ENCODE results near the gene OPN1MW3.
"Not testable (repeated sequence)": the region's sequence is repeated elsewhere in the genome, so short reads cannot be mapped to it uniquely, and the experiment has no call there.

Gene OPN1MW3
- 0 reads per million in 2 donors for total RNA-seq

DNA sequence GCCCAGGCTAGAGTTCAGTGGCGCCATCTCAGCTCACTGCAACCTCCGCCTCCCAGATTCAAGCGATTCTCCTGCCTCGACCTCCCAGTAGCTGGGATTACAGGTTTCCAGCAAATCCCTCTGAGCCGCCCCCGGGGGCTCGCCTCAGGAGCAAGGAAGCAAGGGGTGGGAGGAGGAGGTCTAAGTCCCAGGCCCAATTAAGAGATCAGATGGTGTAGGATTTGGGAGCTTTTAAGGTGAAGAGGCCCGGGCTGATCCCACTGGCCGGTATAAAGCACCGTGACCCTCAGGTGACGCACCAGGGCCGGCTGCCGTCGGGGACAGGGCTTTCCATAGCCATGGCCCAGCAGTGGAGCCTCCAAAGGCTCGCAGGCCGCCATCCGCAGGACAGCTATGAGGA lies at the start of gene OPN1MW3:
OPN1MW3 (plus strand) TSS at position 301 of the 400 bp plus-strand sequence; CDS start at position 339, 38 bp downstream.
- not testable (repeated sequence) for DNase-seq

DNA sequence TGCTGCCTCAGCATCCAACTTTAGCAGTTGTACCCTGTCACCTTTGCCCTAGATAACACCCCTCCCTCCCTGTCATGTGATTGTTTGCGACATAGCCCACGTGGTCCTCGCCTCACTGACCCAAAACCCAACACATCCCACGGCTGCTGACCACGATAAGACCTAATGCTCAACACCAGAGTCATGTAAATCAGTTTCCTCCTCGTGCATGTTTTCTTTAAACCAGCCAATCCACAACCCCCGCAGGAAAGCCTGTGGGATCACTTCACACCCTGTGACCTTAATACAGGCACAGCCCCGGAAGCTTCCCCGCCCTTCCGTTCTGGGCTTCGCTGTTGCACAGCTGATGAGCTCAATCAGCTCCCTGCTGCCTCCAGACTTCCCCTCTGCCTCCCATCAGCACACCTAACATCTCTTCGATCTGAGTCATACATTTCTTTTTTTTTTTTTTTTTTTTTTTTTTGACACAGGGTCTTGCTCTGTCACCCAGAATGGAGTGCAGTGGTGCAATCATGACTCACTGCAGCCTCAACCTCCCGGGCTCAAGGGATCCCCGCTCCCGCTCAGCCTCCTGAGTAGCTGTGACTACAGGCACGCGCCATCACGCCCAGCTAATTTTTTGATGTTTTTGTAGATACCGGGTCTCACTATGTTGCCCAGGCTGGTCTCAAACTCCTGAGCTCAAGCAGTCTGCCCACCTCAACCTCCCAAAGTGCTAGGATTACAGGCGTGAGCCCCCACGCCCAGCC lies 47.5 kb upstream of the OPN1MW3 start:
- peak in 1 of 5 experiments; percentile 0 for DNase-seq

DNA sequence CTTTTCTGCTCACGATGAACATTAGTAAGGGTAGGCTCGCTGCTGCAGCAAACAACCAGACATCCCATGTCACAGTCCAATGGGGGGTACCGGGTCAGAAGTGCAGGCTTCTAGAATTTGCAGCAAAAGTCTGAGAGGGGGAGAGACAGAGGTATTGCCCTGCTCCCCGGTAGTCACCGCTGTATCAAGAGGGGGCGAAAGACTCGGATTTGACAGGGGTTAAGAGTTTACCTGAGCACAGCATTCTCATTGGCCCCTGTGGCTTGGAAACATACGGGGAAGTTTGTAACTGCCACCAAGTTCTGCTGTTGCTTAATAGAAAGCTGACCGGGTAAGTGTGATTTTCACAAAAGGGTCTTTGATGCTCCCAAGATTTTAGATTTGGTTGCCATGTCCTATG lies 46.3 kb upstream of the OPN1MW3 start:
- not testable (repeated sequence) for DNase-seq

DNA sequence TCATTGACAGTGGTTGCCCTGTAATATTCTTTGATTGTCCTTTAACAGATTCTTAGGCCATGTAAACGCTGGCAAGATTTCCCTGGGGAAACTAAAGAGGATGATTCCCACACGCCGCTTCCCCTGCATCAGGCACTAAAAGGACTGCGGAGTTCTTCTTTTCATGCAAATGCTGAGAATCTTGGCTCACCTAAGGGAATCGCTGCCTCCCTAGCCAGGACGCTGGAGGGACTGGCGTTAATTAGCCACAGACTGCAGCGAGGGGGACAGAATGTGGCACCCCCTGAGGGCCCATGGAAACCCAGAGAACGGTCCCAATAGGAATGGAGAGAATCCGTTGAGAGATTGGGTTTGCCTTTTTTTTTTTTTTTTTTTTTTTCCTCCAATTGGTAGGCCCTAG lies 45.9 kb upstream of the OPN1MW3 start:
- DNase-seq = not testable (repeated sequence)

DNA sequence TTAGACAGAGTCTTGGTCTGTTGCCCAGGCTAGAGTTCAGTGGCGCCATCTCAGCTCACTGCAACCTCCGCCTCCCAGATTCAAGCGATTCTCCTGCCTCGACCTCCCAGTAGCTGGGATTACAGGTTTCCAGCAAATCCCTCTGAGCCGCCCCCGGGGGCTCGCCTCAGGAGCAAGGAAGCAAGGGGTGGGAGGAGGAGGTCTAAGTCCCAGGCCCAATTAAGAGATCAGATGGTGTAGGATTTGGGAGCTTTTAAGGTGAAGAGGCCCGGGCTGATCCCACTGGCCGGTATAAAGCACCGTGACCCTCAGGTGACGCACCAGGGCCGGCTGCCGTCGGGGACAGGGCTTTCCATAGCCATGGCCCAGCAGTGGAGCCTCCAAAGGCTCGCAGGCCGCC lies 37.9 kb upstream of the OPN1MW3 start, which contains the start of gene OPN1MW2:
OPN1MW2 (plus strand) TSS at position 301 of the 400 bp plus-strand sequence; CDS start at position 361, 60 bp downstream.
- not testable (repeated sequence) for DNase-seq

DNA sequence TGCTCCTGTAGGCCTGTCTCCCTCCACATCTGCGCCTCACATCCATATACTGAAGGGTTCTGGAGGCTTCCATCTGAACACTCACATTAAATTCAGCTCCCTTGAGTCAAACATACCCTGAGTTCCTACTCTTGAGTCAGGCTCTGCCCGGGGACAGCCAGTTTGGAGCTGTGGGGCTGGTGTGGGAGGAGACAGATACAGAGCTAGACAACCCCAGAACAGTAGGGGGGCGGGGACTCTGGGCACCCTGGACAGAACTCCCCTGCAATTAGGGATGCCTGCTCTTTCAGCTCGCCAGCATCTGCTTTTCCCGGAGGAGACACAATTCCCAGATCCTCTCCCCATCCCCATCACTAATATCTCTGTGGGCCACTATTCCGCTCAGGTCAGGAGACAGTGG lies 32.1 kb upstream of the OPN1MW3 start:
- not testable (repeated sequence) for DNase-seq

DNA sequence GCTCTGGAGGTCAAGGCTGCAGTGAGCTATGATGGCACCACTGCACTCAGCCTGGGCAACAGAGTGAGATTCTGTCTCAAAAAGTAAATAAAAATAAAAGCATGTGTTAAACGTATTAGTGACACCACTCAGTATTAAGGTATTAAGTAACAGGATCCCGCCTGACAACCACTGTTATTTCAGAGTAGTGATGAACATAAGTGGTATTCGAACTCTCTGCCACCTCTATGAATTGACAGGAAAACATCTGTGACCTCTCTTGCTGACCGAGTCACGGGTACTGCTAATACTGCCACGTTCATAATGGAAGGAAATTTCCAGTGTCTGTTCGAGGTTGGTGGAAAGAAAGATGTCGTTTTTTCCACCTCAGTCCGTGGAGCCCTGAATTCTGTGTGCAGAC lies 30.7 kb upstream of the OPN1MW3 start:
- DNase-seq = not testable (repeated sequence)

DNA sequence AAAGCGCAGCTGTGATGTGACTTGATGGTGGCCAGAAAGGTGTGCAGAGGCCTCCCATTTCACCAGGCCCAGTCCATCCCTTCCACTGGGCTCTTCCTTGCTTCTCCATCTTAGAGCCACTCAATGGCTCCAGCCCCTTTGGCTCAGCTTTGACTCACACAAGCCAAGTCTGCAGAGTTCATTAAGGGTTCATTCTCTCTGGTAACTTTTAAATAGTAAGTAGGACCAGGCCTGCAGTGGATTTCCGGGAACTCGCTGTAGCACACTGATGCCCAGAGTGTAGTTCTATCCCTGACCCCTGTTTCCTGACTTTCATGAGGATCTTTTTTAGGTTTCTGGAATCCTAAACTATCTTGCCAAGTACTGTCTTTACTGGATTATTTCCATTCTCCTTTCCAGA lies 25.9 kb upstream of the OPN1MW3 start:
- DNase-seq = not testable (repeated sequence)

DNA sequence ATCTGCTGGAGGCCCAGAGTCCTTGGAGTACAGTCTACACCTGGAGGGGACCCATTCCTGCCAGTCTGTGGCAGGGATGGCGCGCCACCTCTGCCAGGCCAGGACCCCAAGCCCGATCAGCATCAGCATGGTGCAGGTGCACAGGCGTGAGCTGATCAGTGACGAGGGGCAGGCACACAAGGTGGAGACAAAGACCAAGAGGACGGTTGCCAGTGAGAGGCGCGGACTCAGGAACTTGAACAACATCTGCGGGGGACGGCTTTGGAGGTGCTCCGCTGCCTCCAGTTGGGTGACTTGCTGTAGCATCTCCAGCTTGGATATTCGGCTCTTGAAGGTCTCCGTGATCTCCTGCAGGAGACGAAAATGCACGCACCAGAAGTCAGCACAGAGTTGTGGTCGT lies 23.8 kb upstream of the OPN1MW3 start:
- DNase-seq = not testable (repeated sequence)

DNA sequence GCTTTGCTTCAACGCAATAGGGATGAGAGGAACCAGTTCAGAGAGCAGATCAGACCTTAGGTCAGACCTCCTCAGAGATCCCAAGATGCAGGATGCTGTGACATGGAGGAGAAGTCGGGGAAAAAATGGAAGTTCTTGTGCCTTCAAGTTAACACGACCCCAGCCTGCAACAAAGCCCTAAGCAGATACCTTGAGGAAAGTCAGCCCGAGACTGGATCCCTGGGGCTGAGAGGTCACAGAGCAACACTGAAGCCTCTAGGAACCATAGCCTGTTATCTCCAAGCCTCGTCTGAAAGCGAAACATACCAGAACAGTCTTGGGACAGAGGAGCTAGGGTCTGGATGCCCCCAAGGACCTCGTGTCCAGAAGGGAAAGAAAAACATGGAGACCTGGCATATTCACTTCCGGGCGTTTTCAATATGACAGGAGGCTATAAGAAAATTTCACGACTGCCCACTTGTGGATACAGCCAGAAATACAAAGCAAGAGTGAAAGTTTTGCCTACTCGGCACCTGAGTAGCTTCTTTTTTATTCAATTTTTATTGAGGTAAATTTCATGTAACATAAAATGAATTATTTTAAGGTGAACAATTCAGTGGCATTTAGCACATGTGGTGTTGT lies 18.3 kb upstream of the OPN1MW3 start:
- not testable (repeated sequence) for DNase-seq

DNA sequence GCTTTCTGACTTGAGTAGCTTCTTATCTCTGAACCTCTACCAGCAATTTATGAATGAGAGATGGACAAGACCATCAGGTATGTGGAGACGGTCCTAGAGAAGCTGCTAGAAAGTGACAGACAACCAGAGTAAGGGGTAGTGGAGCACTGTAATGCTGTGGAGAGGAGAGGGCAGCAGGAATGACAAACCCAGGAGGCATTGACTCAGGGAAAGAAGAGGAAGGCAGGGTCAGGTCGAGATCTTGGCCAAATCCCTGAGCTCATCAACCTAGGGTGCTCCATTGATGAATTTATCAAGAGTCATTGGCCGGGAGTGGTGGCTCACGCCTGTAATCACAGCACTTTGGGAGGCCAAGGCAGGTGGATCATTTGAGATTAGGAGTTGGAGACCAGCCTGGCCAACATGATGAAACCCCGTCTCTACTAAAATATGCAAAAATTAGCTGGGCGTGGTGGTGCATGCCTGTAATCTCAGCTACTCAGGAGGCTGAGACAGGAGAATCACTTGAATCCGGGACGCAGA lies 17.3 kb upstream of the OPN1MW3 start:
- DNase-seq = not testable (repeated sequence)

DNA sequence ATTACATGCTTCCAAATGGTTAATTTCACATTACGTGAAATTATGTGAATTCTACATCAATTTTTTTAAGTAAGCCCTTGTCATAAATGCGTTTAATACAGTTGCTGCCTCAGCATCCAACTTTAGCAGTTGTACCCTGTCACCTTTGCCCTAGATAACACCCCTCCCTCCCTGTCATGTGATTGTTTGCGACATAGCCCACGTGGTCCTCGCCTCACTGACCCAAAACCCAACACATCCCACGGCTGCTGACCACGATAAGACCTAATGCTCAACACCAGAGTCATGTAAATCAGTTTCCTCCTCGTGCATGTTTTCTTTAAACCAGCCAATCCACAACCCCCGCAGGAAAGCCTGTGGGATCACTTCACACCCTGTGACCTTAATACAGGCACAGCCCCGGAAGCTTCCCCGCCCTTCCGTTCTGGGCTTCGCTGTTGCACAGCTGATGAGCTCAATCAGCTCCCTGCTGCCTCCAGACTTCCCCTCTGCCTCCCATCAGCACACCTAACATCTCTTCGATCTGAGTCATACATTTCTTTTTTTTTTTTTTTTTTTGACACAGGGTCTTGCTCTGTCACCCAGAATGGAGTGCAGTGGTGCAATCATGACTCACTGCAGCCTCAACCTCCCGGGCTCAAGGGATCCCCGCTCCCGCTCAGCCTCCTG lies 9.9 kb upstream of the OPN1MW3 start:
- peak in 1 of 5 experiments; percentile 80 for DNase-seq

DNA sequence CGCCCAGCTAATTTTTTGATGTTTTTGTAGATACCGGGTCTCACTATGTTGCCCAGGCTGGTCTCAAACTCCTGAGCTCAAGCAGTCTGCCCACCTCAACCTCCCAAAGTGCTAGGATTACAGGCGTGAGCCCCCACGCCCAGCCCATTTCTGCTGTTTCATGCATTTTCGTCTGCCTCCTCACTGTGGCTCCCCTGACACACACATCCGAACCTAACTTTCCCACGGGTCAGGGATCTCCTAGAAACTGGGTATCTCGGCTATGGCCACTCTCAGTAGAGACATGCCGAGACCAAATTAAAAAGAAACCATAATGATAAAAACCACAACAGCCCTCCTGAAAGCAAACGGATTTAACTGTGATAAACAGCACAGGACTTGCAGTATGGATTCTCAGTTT lies 9.3 kb upstream of the OPN1MW3 start:
- not testable (repeated sequence) for DNase-seq

DNA sequence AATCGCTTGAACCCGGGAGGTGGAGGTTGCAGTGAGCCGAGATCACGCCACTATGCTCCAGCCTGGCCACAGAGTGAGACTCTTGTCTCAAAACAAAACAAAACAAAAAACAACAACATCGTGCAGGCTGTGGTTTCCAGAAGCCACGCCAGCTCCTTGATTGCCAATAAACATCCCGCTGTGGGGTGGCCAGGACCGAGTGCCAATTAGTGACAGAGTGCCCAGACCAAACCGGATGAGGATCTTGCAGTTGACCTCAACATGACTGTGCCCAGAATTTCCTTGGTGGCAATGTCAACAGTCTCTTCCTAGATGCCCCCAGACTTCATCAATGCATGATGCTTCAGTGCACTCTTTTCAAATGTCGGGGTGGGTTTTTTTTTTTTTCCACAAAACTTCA lies 1.3 kb downstream of the OPN1MW3 start:
- not testable (repeated sequence) for DNase-seq

DNA sequence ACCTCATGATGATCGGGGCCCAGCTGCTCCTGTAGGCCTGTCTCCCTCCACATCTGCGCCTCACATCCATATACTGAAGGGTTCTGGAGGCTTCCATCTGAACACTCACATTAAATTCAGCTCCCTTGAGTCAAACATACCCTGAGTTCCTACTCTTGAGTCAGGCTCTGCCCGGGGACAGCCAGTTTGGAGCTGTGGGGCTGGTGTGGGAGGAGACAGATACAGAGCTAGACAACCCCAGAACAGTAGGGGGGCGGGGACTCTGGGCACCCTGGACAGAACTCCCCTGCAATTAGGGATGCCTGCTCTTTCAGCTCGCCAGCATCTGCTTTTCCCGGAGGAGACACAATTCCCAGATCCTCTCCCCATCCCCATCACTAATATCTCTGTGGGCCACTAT lies 5.7 kb downstream of the OPN1MW3 start:
- not testable (repeated sequence) for DNase-seq

DNA sequence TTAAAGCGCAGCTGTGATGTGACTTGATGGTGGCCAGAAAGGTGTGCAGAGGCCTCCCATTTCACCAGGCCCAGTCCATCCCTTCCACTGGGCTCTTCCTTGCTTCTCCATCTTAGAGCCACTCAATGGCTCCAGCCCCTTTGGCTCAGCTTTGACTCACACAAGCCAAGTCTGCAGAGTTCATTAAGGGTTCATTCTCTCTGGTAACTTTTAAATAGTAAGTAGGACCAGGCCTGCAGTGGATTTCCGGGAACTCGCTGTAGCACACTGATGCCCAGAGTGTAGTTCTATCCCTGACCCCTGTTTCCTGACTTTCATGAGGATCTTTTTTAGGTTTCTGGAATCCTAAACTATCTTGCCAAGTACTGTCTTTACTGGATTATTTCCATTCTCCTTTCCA lies 11.9 kb downstream of the OPN1MW3 start:
- DNase-seq = not testable (repeated sequence)

DNA sequence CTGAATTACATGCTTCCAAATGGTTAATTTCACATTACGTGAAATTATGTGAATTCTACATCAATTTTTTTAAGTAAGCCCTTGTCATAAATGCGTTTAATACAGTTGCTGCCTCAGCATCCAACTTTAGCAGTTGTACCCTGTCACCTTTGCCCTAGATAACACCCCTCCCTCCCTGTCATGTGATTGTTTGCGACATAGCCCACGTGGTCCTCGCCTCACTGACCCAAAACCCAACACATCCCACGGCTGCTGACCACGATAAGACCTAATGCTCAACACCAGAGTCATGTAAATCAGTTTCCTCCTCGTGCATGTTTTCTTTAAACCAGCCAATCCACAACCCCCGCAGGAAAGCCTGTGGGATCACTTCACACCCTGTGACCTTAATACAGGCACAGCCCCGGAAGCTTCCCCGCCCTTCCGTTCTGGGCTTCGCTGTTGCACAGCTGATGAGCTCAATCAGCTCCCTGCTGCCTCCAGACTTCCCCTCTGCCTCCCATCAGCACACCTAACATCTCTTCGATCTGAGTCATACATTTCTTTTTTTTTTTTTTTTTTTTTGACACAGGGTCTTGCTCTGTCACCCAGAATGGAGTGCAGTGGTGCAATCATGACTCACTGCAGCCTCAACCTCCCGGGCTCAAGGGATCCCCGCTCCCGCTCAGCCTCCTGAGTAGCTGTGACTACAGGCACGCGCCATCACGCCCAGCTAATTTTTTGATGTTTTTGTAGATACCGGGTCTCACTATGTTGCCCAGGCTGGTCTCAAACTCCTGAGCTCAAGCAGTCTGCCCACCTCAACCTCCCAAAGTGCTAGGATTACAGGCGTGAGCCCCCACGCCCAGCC lies 27.3 kb downstream of the OPN1MW3 start:
- DNase-seq = not testable (repeated sequence)

DNA sequence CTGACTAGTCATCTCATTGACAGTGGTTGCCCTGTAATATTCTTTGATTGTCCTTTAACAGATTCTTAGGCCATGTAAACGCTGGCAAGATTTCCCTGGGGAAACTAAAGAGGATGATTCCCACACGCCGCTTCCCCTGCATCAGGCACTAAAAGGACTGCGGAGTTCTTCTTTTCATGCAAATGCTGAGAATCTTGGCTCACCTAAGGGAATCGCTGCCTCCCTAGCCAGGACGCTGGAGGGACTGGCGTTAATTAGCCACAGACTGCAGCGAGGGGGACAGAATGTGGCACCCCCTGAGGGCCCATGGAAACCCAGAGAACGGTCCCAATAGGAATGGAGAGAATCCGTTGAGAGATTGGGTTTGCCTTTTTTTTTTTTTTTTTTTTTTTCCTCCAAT lies 29.0 kb downstream of the OPN1MW3 start:
- DNase-seq = not testable (repeated sequence)

DNA sequence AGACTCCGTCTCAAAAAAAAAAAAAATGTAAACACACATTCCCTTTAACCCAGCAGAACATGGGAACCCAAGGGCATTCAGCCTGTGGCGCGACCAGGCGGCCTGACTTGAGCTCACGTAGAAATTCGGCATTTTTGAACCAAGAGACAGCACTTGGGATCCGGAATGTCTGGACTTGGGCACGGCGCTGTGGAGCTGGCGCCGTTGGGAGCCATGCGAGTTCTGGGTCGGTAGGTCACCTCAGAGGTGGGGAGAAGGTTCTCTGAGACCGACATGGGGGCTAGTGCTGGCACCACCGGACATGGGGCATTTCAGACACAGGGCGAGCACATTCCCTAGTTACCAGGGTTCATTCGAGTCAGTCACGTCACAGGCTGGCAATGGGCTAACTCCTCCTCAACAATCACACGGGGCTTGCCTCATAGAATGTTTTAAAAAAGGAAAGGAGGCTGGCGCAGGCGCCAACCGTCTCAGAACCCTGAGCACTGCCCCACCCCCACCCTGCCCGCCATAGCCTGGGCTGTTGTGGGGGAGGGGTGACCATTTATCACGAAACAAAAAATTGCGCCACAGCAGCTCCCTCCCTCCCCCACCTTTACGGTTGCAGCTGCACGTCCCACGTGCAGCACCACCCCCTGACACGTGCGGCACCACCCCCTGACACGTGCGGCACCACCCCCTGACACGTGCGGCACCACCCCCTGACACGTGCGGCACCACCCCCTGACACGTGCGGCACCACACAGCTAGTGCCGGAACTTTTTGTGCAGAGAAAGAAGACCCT lies 37.6 kb downstream of the OPN1MW3 start, which contains the start of gene TEX28:
TEX28 (minus strand) TSS at position 334 of the 784 bp plus-strand sequence. CDS start 3,007 bp downstream, outside the sequence.
- DNase-seq = no peak

DNA sequence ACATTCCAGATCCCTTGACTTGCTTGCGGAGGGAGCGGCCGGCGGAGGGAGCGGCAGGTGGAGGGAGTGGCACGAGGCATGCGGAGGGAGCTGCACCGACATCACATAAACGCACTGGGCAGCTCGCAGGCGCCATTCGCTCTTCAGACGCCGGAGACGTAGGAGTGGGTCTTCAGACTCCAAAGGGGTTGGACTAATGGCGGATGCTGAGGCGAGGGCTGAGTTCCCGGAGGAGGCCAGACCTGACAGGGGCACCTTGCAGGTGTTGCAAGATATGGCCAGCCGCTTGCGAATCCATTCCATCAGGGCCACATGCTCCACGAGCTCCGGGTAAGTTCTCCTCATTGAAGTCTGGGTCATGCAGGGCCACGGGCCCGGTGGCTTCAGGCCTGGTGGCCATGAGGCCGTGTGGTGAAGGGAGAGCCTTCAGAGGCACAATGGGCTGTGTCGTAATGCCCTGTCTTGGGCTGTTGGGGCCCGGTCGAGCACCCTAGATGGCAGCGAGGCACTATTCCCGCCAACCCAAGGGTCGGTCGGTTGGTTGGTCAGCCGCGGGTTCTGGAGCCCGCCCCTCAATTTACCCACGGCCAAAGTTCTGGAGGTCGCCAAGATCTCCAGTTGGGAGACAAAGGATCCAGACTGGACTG lies 38.4 kb downstream of the OPN1MW3 start, which contains the start of gene TKTL1:
TKTL1 (plus strand) TSS at position 132 of the 647 bp plus-strand sequence; CDS start at position 197, 65 bp downstream.
- no peak for DNase-seq
